NK-92 treated with Interleukin-12 subunit alpha and Interleukin-12 subunit beta, amount 100 ng/mL, for 24 hours (cell line): ENCODE results near the gene HS2ST1.
"Not testable (repeated sequence)": the region's sequence is repeated elsewhere in the genome, so short reads cannot be mapped to it uniquely, and the experiment has no call there.

Experiments
- DNase-seq: peaks from one replicate; lab custom pipeline; 2025; lab: John Stamatoyannopoulos, UW

The HS2ST1 gene

DNA sequence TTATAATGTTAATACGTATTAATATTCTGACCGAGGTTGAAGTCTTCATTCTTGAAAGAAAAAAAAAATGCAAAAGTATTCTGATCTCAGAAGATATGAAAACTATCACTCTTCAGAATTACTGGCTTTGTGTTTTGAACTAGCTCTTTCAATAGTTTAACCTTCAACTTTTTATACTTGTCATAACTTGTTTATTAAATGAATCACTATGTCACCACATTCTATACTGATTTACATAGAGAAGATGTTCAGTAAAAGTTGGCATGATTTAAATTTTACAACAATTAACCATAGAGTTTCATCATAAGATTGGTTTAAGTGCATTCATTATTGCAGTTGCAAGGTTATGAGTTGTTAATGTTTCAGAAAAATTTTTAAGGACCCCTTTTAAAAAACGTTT, 57.3 kb downstream of the HS2ST1 start:
- DNase-seq = no peak

- no peak for DNase-seq
Observed at GRCh38 chr1:86972262-86972661, 57.8 kb downstream of the HS2ST1 start.

- DNase-seq = no peak
Observed at GRCh38 chr1:86975993-86976550, 61.6 kb downstream of the HS2ST1 start.

- no peak for DNase-seq
Observed at GRCh38 chr1:86976664-86977063, 62.2 kb downstream of the HS2ST1 start.

DNA sequence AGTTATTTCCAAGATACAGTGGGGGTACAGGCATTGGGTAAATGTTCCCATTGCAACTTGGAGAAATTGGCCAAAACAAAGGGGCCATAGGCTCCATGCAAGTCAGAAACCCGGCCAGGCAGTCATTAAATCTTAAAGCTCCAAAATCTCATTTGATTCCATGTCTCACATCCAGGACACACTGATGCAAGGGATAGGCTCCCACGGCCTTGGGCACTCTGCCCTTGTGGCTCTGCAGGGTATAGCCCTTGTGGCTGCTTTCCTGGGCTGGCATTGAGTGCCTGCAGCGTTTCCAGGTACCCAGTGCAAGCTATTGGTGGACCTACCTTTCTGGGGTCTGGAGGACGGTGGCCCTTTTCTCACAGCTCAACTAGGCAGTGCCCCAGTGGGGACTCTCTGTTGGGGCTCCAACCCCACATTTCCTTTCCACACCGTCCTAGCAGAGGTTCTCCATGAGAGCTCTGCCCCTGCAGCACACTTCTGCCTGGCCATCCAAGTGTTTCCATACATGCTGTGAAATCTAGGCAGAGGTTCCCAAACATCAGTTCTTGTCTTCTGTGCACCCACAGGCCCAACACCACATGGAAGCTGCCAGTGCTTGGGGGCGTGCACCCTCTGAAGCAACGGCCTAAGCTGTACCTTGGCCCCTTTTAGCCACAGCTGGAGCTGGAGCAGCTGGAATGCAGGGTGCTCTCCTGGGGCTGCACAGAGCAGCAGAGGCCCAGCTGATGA, 67.2 kb downstream of the HS2ST1 start:
- no peak for DNase-seq

- DNase-seq = not testable (repeated sequence)
Observed at GRCh38 chr1:86983677-86984076, 69.2 kb downstream of the HS2ST1 start.

- no peak for DNase-seq
Observed at GRCh38 chr1:86987446-86987845, 73.0 kb downstream of the HS2ST1 start.

DNA sequence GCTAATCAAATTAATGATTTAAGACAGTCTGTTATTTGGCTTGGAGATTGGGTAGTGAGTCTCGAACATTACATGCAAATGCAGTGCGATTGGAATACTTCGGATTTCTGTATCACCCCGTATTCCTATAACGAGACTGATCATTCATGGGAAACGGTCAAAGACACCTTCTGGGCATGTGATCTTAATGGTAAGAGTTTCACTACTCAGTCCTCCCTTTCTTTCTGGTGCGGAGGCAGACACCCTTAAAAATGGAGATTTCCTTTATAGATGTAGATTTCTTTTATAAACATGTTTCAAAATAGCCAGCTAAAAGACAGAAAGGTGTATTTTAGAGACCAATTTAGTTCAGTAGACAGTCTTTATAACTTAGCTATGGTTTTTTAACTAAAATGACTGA, 74.4 kb downstream of the HS2ST1 start:
- no peak for DNase-seq

DNA sequence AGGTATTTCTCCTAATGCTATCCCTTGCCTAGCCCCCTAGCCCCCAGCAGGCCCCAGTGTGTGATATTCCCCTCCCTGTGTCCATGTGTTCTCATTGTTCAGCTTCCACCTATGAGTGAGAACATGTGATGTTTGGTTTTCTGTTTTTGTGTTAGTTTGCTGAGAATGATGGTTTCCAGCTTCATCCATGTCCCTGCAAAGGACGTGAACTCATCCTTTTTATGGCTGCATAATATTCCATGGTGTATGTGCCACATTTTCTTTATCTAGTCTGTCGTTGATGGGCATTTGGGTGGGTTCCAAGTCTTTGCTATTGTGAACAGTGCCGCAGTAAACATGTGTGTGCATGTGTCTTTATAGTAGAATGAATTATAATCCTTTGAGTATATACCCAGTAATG, 75.3 kb downstream of the HS2ST1 start:
- not testable (repeated sequence) for DNase-seq

- DNase-seq = no peak
Observed at GRCh38 chr1:86990826-86991225, 76.4 kb downstream of the HS2ST1 start.

DNA sequence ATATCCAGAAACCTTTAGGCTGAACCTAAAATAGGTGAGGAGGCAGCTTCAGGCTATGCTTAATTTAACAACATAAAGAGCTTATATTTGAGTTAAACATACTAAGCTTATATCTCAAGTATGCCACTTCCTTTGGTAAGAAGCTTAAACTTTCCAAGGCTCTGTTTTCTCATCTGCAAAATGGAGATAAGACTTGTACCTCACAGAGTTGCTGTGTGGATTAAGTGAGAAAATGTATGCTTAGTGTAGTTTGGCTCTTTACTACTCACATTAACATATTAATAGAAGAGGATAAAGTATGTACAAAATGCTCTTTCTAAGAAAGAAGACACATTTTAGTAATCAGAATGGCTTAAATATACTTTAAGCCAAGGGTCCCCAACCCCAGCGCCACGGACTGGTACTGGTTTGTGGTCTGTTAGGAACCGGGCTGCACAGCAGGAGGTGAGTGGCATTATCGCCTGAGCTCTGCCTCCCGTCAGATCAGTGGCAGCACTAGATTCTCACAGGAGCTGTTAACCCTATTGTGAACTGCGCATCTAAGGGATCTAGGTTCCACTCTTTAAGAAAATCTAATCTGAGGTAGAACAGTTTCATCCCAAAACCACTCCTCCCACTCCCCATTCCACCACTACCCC, 77.2 kb downstream of the HS2ST1 start:
- DNase-seq = no peak

GRCh38 chr1:86992861-86993260, 78.4 kb downstream of the HS2ST1 start:
- DNase-seq = no peak

GRCh38 chr1:86993269-86993985, 79.0 kb downstream of the HS2ST1 start:
- DNase-seq = no peak

- no peak for DNase-seq
Observed at GRCh38 chr1:86994061-86994460, 79.6 kb downstream of the HS2ST1 start.

- DNase-seq = no peak
Observed at GRCh38 chr1:86997538-86997937, 83.1 kb downstream of the HS2ST1 start.

GRCh38 chr1:86998280-86998679, 83.8 kb downstream of the HS2ST1 start:
- DNase-seq = no peak

DNA sequence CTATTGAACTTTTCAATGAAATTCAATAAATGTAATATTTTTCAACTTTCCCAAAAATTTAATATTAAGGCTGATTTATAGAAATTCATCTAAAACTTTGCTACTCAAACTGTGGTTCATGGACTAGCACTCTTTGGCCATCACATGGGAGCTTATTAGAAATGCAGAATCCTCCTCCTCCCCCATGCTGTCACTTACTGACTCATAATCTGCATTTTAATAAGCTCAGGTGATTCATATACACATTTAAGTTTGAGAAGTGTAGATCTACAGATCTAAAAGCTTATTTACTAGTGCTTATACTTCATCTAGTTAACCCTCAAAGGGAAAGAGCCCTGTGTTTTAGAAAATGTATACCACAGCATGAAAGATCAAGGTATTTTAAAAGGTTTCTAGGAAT, 84.3 kb downstream of the HS2ST1 start:
- no peak for DNase-seq

DNA sequence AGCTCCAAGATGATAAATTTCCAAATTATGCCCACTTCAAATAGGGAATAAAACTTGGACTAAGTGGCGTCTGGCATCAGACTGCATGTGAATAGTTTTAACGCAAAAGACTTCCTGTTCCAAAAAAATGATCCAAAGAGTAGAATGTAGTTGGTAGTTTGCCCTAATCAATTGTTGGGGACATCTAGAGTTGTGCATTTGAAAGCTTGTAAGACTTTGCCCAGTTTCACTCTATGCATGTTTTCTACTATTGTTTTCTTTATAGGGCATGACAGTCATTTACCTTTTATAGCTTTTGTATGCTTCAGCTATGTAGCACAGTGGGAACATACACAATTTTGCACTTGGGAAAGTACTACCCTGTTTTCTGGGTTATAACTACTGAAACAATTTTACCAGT, 86.0 kb downstream of the HS2ST1 start:
- no peak for DNase-seq

GRCh38 chr1:87004857-87005256, 90.4 kb downstream of the HS2ST1 start:
- DNase-seq = no peak

DNA sequence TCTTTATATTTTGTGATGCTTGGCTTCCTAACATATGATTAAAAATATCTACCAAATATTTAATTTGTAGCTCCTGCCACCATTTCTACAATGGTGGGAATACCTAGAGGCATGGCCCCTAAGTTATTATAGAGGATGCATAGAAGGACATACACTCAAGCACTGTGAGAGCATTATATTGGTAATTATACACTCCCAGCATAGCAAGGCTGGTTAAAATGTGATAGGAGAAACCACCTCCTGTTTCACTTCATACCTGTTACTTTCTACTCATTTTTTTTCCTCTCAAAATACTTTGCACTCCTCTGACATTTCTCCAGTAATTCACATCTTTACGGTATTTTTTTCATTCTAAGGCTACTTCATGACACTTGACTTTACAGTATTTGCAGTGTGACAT, 92.9 kb downstream of the HS2ST1 start:
- no peak for DNase-seq

- DNase-seq = not testable (repeated sequence)
Observed at GRCh38 chr1:87013385-87013784, 99.0 kb downstream of the HS2ST1 start.

- no peak for DNase-seq
Observed at GRCh38 chr1:87017998-87018672, 103.7 kb downstream of the HS2ST1 start.
